ENCODE measurements around the gene KRT86. TPM values are rescaled to one million over a fixed set of nuclear protein-coding genes. Genes with fewer than 3 reads are reported as not detected.

The KRT86 gene
- total and polyA plus RNA-seq, 2 donors (not counting 1 experiment from before 2014, with no cell fraction given) = 0.02 to 0.17 TPM

GRCh38 chr12:52356762-52357580 lies 82.5 kb downstream of the KRT86 start:
- peaks cover 4% of the 10 kb centered on the region for H3K27me3 ChIP-seq (ENCODE audit: control insufficient read depth, insufficient read depth, low read length)
- no peaks in the 10 kb centered on the region for H3K79me2 ChIP-seq (ENCODE audit: control insufficient read depth, insufficient read depth, low read length)
- H3K36me3 ChIP-seq (ENCODE audit: control insufficient read depth, insufficient read depth, low read length) = no peaks in the 10 kb centered on the region
- no peak for TF ChIP-seq EZH2 (IDR thresholded peaks at IDR 0.05; ENCODE audit: low read length, missing control alignments)
- TF ChIP-seq CTCF (conservative IDR thresholded peaks at IDR 0.05 in 1 of 2, IDR thresholded peaks at IDR 0.05 in 1 of 2; ENCODE audit: low read depth in 1 of 2, low read length in 2 of 2) = no peak
- H3K4me1 ChIP-seq (ENCODE audit: control insufficient read depth, extremely low read depth, insufficient read depth, low read length) = no peaks in the 10 kb centered on the region
- no peaks in the 10 kb centered on the region for H4K20me1 ChIP-seq (ENCODE audit: control insufficient read depth, extremely low read depth, insufficient read depth, low read length)
- H3K9ac ChIP-seq (ENCODE audit: insufficient read depth, low read length) = no peak overlapping the region
- no peaks in the 10 kb centered on the region for H3K9me3 ChIP-seq (ENCODE audit: control insufficient read depth, insufficient read depth, low read depth, low read length)
- no peak overlapping the region for H3K27ac ChIP-seq (ENCODE audit: insufficient read depth, low read length)
- H3K4me3 ChIP-seq (replicated peaks in 1 of 4; ENCODE audit: control extremely low read depth in 1 of 4, insufficient read depth in 1 of 4, low read depth in 3 of 4, low read length in 4 of 4) = no peak overlapping the region
- no peak for DNase-seq (ENCODE audit: low read depth in 2 of 2)
- no peak overlapping the region for H3K4me2 ChIP-seq (ENCODE audit: extremely low read depth, insufficient read depth, low read length)
- H2AFZ ChIP-seq (ENCODE audit: low read length) = no peak overlapping the region

Other genes starting within 250 kb of the KRT86 start
- gene NR4A1, start 223.2 kb upstream of the KRT86 start, total RNA-seq = 2.1 and 3.8 TPM in 2 replicates
- 4.1 and 15.9 TPM in 2 replicates for gene NR4A1, start 223.2 kb upstream of the KRT86 start, polyA plus RNA-seq
- 90.3 and 103 TPM in 2 replicates for gene ATG101, start 204.7 kb upstream of the KRT86 start, total RNA-seq
- 82.2 and 82.9 TPM in 2 replicates for gene ATG101, start 204.7 kb upstream of the KRT86 start, polyA plus RNA-seq
- gene SMIM41, start 194.9 kb upstream of the KRT86 start, total RNA-seq = 2.0 and 2.1 TPM in 2 replicates
- 1.9 and 4.8 TPM in 2 replicates for gene SMIM41, start 194.9 kb upstream of the KRT86 start, polyA plus RNA-seq
- gene KRT80, start 82.6 kb upstream of the KRT86 start, total RNA-seq = under 0.01 and 0.17 TPM in 2 replicates
- 0.90 and 1.0 TPM in 2 replicates for gene KRT80, start 82.6 kb upstream of the KRT86 start, polyA plus RNA-seq
- 3.1 and 3.5 TPM in 2 replicates for gene KRT7, start 41.4 kb upstream of the KRT86 start, total RNA-seq
- 3.1 and 8.6 TPM in 2 replicates for gene KRT7, start 41.4 kb upstream of the KRT86 start, polyA plus RNA-seq
- gene KRT81, start 16.9 kb downstream of the KRT86 start, total RNA-seq = not detected in 2 replicates
- not detected in 2 replicates for gene KRT81, start 16.9 kb downstream of the KRT86 start, polyA plus RNA-seq
- gene KRT83, start 46.8 kb downstream of the KRT86 start, total RNA-seq = not detected in 2 replicates
- not detected in 2 replicates for gene KRT83, start 46.8 kb downstream of the KRT86 start, polyA plus RNA-seq
- not detected in 2 replicates for gene KRT85, start 92.8 kb downstream of the KRT86 start, total RNA-seq
- gene KRT85, start 92.8 kb downstream of the KRT86 start, polyA plus RNA-seq = not detected in 2 replicates
- gene KRT84, start 111.0 kb downstream of the KRT86 start, total RNA-seq = not detected in 2 replicates
- not detected in 2 replicates for gene KRT84, start 111.0 kb downstream of the KRT86 start, polyA plus RNA-seq
- gene KRT82, start 131.7 kb downstream of the KRT86 start, total RNA-seq = not detected in 2 replicates
- gene KRT82, start 131.7 kb downstream of the KRT86 start, polyA plus RNA-seq = not detected in 2 replicates
- not detected in 2 replicates for gene KRT75, start 159.7 kb downstream of the KRT86 start, total RNA-seq
- gene KRT75, start 159.7 kb downstream of the KRT86 start, polyA plus RNA-seq = not detected in 2 replicates
- not detected in 2 replicates for gene KRT6B, start 177.5 kb downstream of the KRT86 start, total RNA-seq
- gene KRT6B, start 177.5 kb downstream of the KRT86 start, polyA plus RNA-seq = 0.05 and 0.07 TPM in 2 replicates
- not detected in 2 replicates for gene KRT6C, start 199.2 kb downstream of the KRT86 start, total RNA-seq
- gene KRT6C, start 199.2 kb downstream of the KRT86 start, polyA plus RNA-seq = not detected in 2 replicates
- gene KRT6A, start 218.6 kb downstream of the KRT86 start, total RNA-seq = not detected in 2 replicates
- gene KRT6A, start 218.6 kb downstream of the KRT86 start, polyA plus RNA-seq = 0.32 and 41.1 TPM in 2 replicates
- gene KRT5, start 245.7 kb downstream of the KRT86 start, total RNA-seq = not detected in 2 replicates
- gene KRT5, start 245.7 kb downstream of the KRT86 start, polyA plus RNA-seq = 0.81 and 0.82 TPM in 2 replicates